ENCODE measurements around the gene NCOA6. TPM values are rescaled to one million over a fixed set of nuclear protein-coding genes. Genes with fewer than 3 reads are reported as not detected.

NCOA6 gene
- total RNA-seq, 4 donors from 2014 or later: 34.8 to 81.8 (median 44.2) TPM

GRCh38 chr20:34859826-34860545, 34.5 kb upstream of the NCOA6 start:
- Histone ChIP-seq H3K27me3 (no peaks in the 10 kb centered on the region), H3K4me3 (no peak overlapping the region), H3K9me3 (no peaks in the 10 kb centered on the region), H3K4me1 (peaks cover 0 to 9% (median 0%) of the 10 kb centered on the region in 4 donors), H3K36me3 (no peaks in the 10 kb centered on the region), H3K27ac (no peak overlapping the region)
- in situ Hi-C loops (cut with MboI; ENCODE audit: low pct_ligation_motif_present in 1 of 4, low pct_unique_long_range_greater_than_20kb in 1 of 4, low sequenced_read_pairs in 3 of 4) (loop anchor here in 3 of 4 donors (25.0 kb wide), 2 partner anchors 227 to 352 kb away; partner anchors contain the start of gene TRPC4AP (in 2 of the 3)), intact Hi-C loops (cut with DNase I; ENCODE audit: low total_unique reads) (no loop called here)
- TF ChIP-seq EP300 (IDR thresholded peaks at IDR 0.05; ENCODE audit: low read depth): no peak
- TF ChIP-seq CTCF (IDR thresholded peaks at IDR 0.05): no peak
- no peak for TF ChIP-seq POLR2A (IDR thresholded peaks at IDR 0.05)
- no peak for TF ChIP-seq POLR2AphosphoS5 (IDR thresholded peaks at IDR 0.05)
- DNase-seq: no peak
- WGBS, 2 donors (ENCODE audit: low coverage in 1 of 2): 83 to 90% methylated on average over 2 to 9 of the region's 9 CpGs

GRCh38 chr20:34859367-34859766, 33.9 kb upstream of the NCOA6 start:
- no peaks in the 10 kb centered on the region for H3K9me3 ChIP-seq
- no peak overlapping the region for H3K4me3 ChIP-seq
- no peak for DNase-seq
- peaks cover 0 to 9% (median 0%) of the 10 kb centered on the region in 4 donors for H3K4me1 ChIP-seq
- no peaks in the 10 kb centered on the region for H3K36me3 ChIP-seq
- TF ChIP-seq CTCF (IDR thresholded peaks at IDR 0.05) (no peak), POLR2A (IDR thresholded peaks at IDR 0.05) (no peak), EP300 (IDR thresholded peaks at IDR 0.05; ENCODE audit: low read depth) (no peak), POLR2AphosphoS5 (IDR thresholded peaks at IDR 0.05) (no peak)
- H3K27ac ChIP-seq: no peak overlapping the region
- WGBS, 2 donors (ENCODE audit: low coverage in 1 of 2): 96 to 97% methylated on average over 5 to 26 of the region's 26 CpGs
- intact Hi-C loops (cut with DNase I; ENCODE audit: low total_unique reads): no loop called here
- H3K27me3 ChIP-seq: no peaks in the 10 kb centered on the region
- in situ Hi-C loops (cut with MboI; ENCODE audit: low pct_ligation_motif_present in 1 of 4, low pct_unique_long_range_greater_than_20kb in 1 of 4, low sequenced_read_pairs in 3 of 4): loop anchor here in 3 of 4 donors (25.0 kb wide), 2 partner anchors 228 to 353 kb away; partner anchors contain the start of gene TRPC4AP (in 2 of the 3)

- Histone ChIP-seq H3K36me3 (peaks cover 0 to 9% (median 2%) of the 10 kb centered on the region in 4 donors), H3K4me3 (no peak overlapping the region), H3K27me3 (no peaks in the 10 kb centered on the region), H3K27ac (no peak overlapping the region), H3K4me1 (no peaks in the 10 kb centered on the region), H3K9me3 (no peaks in the 10 kb centered on the region)
- no peak for TF ChIP-seq EP300 (IDR thresholded peaks at IDR 0.05; ENCODE audit: low read depth)
- no peak for TF ChIP-seq POLR2A (IDR thresholded peaks at IDR 0.05)
- TF ChIP-seq POLR2AphosphoS5 (IDR thresholded peaks at IDR 0.05): no peak
- TF ChIP-seq CTCF (IDR thresholded peaks at IDR 0.05): no peak
- in situ Hi-C loops (cut with MboI; ENCODE audit: low pct_ligation_motif_present in 1 of 4, low pct_unique_long_range_greater_than_20kb in 1 of 4, low sequenced_read_pairs in 3 of 4): loop anchor here in 3 of 4 donors (25.0 kb wide), 2 partner anchors 235 to 360 kb away; partner anchors contain the start of gene TRPC4AP (in 2 of the 3)
- WGBS, 2 donors (ENCODE audit: low coverage in 1 of 2): 82% methylated on average over 4 of the region's 4 CpGs; no CpG with 5 or more reads in 1 of the 2 donors
- intact Hi-C loops (cut with DNase I; ENCODE audit: low total_unique reads): no loop called here
- DNase-seq: no peak
These were observed 26.8 kb upstream of the NCOA6 start for GRCh38 chr20:34852298-34852697.

GRCh38 chr20:34850969-34851368, 25.5 kb upstream of the NCOA6 start:
- H3K4me1 ChIP-seq: no peaks in the 10 kb centered on the region
- DNase-seq: no peak
- H3K4me3 ChIP-seq: no peak overlapping the region
- no peaks in the 10 kb centered on the region for H3K27me3 ChIP-seq
- intact Hi-C loops (cut with DNase I; ENCODE audit: low total_unique reads): no loop called here
- TF ChIP-seq POLR2A (IDR thresholded peaks at IDR 0.05): no peak
- no peak for TF ChIP-seq CTCF (IDR thresholded peaks at IDR 0.05)
- TF ChIP-seq POLR2AphosphoS5 (IDR thresholded peaks at IDR 0.05): no peak
- no peak for TF ChIP-seq EP300 (IDR thresholded peaks at IDR 0.05; ENCODE audit: low read depth)
- H3K9me3 ChIP-seq: no peaks in the 10 kb centered on the region
- WGBS, 2 donors (ENCODE audit: low coverage in 1 of 2): 90% methylated on average over 14 of the region's 14 CpGs; no CpG with 5 or more reads in 1 of the 2 donors
- peaks cover 0 to 9% (median 2%) of the 10 kb centered on the region in 4 donors for H3K36me3 ChIP-seq
- no peak overlapping the region for H3K27ac ChIP-seq
- in situ Hi-C loops (cut with MboI; ENCODE audit: low pct_ligation_motif_present in 1 of 4, low pct_unique_long_range_greater_than_20kb in 1 of 4, low sequenced_read_pairs in 3 of 4): loop anchor here in 3 of 4 donors (25.0 kb wide), 2 partner anchors 236 to 361 kb away; partner anchors contain the start of gene TRPC4AP (in 2 of the 3)

Measured in transverse colon (tissue), 4 donors.